ENCODE measurements around the gene ANKRD22. TPM values are rescaled to one million over a fixed set of nuclear protein-coding genes. Genes with fewer than 3 reads are reported as not detected.

ANKRD22 gene
- total and polyA plus RNA-seq, 7 donors: 0.01 to 0.05 TPM; not detected in 5

DNA sequence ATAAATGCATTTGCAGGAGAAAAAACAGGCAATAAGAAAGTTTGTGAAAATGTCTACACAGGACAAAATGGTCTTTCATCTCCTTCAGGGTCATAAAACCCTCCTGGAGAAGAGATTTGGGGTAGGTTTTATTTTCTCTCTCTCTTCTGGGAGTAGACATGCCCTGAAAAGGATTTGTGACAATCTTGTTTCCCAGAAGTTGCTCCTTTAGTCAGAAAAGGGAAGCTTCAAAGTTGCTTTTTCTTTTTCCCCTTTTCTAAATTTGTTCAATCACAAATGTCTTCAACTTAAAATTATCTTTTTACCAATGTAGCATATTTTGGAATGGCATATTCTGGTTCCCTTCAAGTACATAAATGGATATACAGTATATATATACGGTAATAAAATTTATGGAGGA is 9.4 kb upstream of the ANKRD22 start:
- H3K36me3 ChIP-seq (ENCODE audit: insufficient read depth in 1 of 2, low read depth in 1 of 2): no peaks in the 10 kb centered on the region
- no peak for ATAC-seq
- no peaks in the 10 kb centered on the region for H3K4me1 ChIP-seq
- H3K27ac ChIP-seq: no peak overlapping the region
- TF ChIP-seq, protein P1, sequence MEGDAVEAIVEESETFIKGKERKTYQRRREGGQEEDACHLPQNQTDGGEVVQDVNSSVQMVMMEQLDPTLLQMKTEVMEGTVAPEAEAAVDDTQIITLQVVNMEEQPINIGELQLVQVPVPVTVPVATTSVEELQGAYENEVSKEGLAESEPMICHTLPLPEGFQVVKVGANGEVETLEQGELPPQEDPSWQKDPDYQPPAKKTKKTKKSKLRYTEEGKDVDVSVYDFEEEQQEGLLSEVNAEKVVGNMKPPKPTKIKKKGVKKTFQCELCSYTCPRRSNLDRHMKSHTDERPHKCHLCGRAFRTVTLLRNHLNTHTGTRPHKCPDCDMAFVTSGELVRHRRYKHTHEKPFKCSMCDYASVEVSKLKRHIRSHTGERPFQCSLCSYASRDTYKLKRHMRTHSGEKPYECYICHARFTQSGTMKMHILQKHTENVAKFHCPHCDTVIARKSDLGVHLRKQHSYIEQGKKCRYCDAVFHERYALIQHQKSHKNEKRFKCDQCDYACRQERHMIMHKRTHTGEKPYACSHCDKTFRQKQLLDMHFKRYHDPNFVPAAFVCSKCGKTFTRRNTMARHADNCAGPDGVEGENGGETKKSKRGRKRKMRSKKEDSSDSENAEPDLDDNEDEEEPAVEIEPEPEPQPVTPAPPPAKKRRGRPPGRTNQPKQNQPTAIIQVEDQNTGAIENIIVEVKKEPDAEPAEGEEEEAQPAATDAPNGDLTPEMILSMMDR (IDR thresholded peaks at IDR 0.05): no peak
- H3K27me3 ChIP-seq (ENCODE audit: insufficient read depth in 3 of 3, low read length in 2 of 3): peaks cover 0 to 2% (median 0%) of the 10 kb centered on the region in 3 donors
- DNase-seq: no peak
- no peaks in the 10 kb centered on the region for H3K9me3 ChIP-seq
- H3K4me3 ChIP-seq: no peak overlapping the region
- intact Hi-C loops (cut with DNase I): no loop called here
- 38 to 95% (median 93%) methylated on average over 1 of the region's 1 CpG for WGBS, 3 donors

DNA sequence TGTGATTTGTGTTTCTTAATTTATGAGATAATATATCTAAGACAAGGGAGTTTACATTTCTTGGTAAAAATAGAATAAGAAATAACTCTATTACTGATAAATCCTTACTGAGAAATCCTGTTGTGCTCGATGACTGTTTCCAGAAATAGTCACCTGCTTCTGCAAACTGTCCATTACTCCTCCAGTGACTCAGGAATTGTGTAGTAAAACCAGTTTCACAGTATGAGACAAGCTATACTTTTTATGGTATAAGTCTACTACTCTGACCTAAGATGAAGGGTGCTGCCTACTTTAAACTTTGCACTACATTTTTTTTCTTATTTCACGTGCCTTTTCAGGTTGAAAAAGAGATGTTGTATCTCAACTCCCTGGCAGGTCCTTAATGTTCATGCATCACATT is 6.8 kb upstream of the ANKRD22 start:
- TF ChIP-seq, protein P1 (IDR thresholded peaks at IDR 0.05): no peak
- Histone ChIP-seq H3K27ac (no peak overlapping the region), H3K27me3 (ENCODE audit: insufficient read depth in 3 of 3, low read length in 2 of 3) (peaks cover 0 to 2% (median 0%) of the 10 kb centered on the region in 3 donors), H3K4me1 (no peaks in the 10 kb centered on the region), H3K4me3 (no peak overlapping the region), H3K36me3 (ENCODE audit: insufficient read depth in 1 of 2, low read depth in 1 of 2) (no peaks in the 10 kb centered on the region), H3K9me3 (no peaks in the 10 kb centered on the region)
- WGBS, 3 donors: 44 to 70% (median 67%) methylated on average over 2 of the region's 2 CpGs
- intact Hi-C loops (cut with DNase I): no loop called here
- ATAC-seq: no peak
- DNase-seq: no peak

DNA sequence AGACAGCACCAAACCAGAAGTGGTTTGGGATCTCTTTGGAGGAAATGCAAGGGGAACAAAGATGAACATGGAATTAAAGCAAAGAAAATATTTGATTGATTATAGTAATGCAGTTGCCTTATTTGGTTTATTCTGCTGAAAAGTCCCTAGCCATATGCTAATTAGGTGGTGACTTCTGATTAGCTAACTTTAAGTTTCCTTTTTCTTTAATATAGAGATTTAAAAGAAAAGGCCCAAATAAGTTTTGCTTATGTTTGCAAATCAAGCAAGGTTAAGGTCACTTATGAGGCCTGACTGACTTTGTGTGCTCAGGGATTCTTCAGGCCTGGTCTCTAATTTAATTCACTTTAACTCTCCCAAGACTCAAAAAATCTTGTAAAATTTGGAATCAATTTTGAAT is 6.2 kb upstream of the ANKRD22 start:
- TF ChIP-seq, protein P1 (IDR thresholded peaks at IDR 0.05): no peak
- Histone ChIP-seq H3K9me3 (no peaks in the 10 kb centered on the region), H3K4me1 (no peaks in the 10 kb centered on the region), H3K4me3 (no peak overlapping the region), H3K27me3 (ENCODE audit: insufficient read depth in 3 of 3, low read length in 2 of 3) (peaks cover 0 to 2% (median 0%) of the 10 kb centered on the region in 3 donors), H3K36me3 (ENCODE audit: insufficient read depth in 1 of 2, low read depth in 1 of 2) (no peaks in the 10 kb centered on the region), H3K27ac (no peak overlapping the region)
- ATAC-seq: no peak
- intact Hi-C loops (cut with DNase I): no loop called here
- no peak for DNase-seq

DNA sequence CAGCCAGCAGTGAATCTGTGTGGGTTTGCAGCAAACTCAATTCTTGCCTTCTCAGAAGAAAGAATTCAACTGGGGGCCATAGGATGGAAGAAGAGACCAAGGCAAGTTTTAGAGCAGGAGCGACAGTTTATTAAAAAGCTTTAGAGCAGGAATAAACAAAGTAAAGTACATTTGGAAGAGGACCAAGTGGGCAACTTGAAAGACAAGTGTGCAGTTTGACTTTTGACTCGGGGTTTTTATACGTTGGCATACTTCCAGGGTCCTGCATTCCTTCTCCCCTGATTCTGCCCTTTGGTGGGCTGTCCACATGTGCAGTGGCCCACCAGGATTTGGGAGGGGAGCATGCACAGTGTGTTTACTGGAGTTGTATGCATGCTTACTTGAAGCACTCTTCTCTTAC is 3.0 kb upstream of the ANKRD22 start:
- DNase-seq (no peak), ATAC-seq (no peak)
- 41 to 64% (median 59%) methylated on average over 3 of the region's 3 CpGs for WGBS, 3 donors
- Histone ChIP-seq H3K27me3 (ENCODE audit: insufficient read depth in 3 of 3, low read length in 2 of 3) (peaks cover 0 to 2% (median 0%) of the 10 kb centered on the region in 3 donors), H3K4me1 (no peaks in the 10 kb centered on the region), H3K36me3 (ENCODE audit: insufficient read depth in 1 of 2, low read depth in 1 of 2) (no peaks in the 10 kb centered on the region), H3K27ac (no peak overlapping the region), H3K9me3 (no peaks in the 10 kb centered on the region), H3K4me3 (no peak overlapping the region)
- TF ChIP-seq, protein P1 (IDR thresholded peaks at IDR 0.05): no peak
- intact Hi-C loops (cut with DNase I): no loop called here

DNA sequence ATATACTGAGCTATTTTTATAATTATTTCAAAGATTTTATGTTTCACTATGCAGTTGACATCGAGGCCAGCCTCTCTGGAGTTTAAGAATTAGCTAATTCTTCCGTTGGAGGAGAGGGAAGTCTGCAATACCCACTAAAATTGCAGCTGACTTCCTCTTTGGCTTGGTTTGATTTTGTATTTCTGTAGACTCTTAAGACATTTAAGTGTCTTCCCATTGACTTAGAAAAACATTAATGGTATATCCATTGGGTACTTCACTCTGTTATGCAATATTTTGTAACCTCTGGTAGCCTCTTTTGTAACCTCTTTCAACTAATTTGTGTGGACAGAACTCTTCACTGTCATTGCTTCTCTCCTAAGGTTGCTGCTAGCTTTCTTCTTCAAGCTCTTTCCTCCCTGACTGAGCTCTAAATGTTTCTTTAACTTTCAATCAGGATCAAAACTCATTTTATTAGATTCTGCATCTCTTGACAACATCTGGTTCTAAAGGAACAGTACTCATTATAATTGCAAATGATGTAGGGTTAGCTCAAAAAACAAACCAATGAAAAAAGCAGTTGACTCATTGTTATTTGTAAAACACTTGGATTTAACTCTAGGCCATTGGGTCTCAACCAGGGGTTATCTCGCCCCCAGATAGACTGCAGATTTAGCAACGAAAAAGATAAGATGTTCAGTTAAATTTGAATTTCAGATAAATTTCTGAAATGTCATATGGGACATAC is 1.7 kb upstream of the ANKRD22 start:
- Histone ChIP-seq H3K4me1 (no peaks in the 10 kb centered on the region), H3K4me3 (no peak overlapping the region), H3K27ac (peak overlapping the region; percentile 7), H3K36me3 (ENCODE audit: insufficient read depth in 1 of 2, low read depth in 1 of 2) (no peaks in the 10 kb centered on the region), H3K27me3 (ENCODE audit: insufficient read depth in 3 of 3, low read length in 2 of 3) (peaks cover 0 to 2% (median 0%) of the 10 kb centered on the region in 3 donors), H3K9me3 (no peaks in the 10 kb centered on the region)
- ATAC-seq: no peak
- intact Hi-C loops (cut with DNase I): no loop called here
- DNase-seq: no peak
- TF ChIP-seq, protein P1 (IDR thresholded peaks at IDR 0.05): no peak
- 68 to 74% (median 72%) methylated on average over 4 of the region's 4 CpGs for WGBS, 3 donors
